Measurements from ENCODE around the gene PRDX5.

PRDX5 gene

DNA sequence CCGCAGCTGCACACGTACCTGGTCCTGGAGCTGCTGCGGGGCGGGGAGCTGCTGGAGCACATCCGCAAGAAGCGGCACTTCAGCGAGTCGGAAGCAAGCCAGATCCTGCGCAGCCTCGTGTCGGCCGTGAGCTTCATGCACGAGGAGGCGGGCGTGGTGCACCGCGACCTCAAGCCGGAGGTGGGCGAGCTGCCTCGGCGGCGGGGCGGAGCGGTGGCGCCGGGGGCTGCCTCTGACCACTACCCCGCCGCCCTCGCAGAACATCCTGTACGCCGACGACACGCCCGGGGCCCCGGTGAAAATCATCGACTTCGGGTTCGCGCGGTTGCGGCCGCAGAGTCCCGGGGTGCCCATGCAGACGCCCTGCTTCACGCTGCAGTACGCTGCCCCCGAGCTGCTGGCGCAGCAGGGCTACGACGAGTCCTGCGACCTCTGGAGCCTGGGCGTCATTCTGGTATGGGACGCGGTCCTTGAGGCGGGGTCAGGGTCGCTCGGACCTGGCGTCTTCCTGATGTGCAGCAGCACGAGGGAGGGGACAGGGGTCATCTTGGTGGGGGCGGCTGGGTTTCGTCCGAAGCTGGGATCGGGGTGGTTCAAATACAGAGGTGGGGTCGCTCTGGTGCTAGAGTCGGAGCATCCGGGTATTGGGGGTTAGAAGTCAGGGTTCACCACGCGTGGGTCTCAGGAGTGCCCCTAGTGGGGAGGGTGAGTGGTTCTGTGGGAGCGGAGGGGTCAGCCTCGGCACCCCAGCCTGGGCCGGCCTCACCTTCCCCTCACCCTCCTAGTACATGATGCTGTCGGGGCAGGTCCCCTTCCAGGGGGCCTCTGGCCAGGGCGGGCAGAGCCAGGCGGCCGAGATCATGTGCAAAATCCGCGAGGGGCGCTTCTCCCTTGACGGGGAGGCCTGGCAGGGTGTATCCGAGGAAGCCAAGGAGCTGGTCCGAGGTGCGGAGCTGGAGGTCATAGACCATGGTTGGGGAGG is 51.8 kb downstream of the PRDX5 start:
- WGBS (ENCODE audit: insufficient coverage), result 96% methylated on average over 67 of the region's 82 CpGs
- Histone ChIP-seq H3K4me3 (ENCODE audit: control insufficient read depth in 1 of 7, extremely low read depth in 1 of 7, insufficient read depth in 4 of 7, low read depth in 2 of 7, low read length in 6 of 7) (no peak overlapping the region), H3K27me3 (replicated peaks in 2 of 5; ENCODE audit: control insufficient read depth in 4 of 5, insufficient read depth in 5 of 5, low read length in 4 of 5) (no peaks in the 10 kb centered on the region), H3K36me3 (ENCODE audit: control insufficient read depth in 4 of 4, insufficient read depth in 4 of 4, low read length in 3 of 4) (peaks cover 11 to 58% (median 41%) of the 10 kb centered on the region in 4 experiments), H3K27ac (ENCODE audit: insufficient read depth in 1 of 2, low read depth in 1 of 2, low read length in 2 of 2, poor library complexity in 1 of 2, severe bottlenecking in 2 of 2) (no peak overlapping the region), H3K4me1 (ENCODE audit: control extremely low read depth in 1 of 4, control insufficient read depth in 4 of 4, insufficient read depth in 4 of 4, low read length in 3 of 4) (peaks cover 0 to 19% (median 7%) of the 10 kb centered on the region in 4 experiments), H3K9me3 (ENCODE audit: control extremely low read depth in 1 of 5, control insufficient read depth in 4 of 5, insufficient read depth in 2 of 5, low read depth in 1 of 5, low read length in 4 of 5) (no peaks in the 10 kb centered on the region)
- CTCF ChIA-PET, result interaction anchor here (1.1 to 1.4 kb wide), 3 partner anchors 15 to 78 kb away, joined by 3 read pairs; no protein-coding TSS in a partner anchor
- no peak for DNase-seq
- POLR2A ChIA-PET, result no interaction called here

DNA sequence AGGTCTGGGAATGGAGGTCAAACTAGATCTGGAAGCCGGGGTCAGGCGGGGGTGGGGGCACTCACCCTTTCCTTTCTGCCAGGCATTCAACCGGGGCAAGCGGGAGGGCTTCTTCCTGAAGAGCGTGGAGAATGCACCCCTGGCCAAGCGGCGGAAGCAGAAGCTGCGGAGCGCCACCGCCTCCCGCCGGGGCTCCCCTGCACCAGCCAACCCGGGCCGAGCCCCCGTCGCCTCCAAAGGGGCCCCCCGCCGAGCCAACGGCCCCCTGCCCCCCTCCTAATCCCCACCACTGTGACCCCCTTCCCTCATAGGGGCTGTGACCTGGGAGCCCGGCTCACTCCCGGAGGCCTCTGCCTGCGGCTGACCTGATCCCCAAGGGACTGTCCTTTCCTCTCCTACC is 53.3 kb downstream of the PRDX5 start:
- Histone ChIP-seq H3K27me3 (replicated peaks in 2 of 5; ENCODE audit: control insufficient read depth in 4 of 5, insufficient read depth in 5 of 5, low read length in 4 of 5) (no peaks in the 10 kb centered on the region), H3K4me1 (ENCODE audit: control extremely low read depth in 1 of 4, control insufficient read depth in 4 of 4, insufficient read depth in 4 of 4, low read length in 3 of 4) (peaks cover 0 to 12% (median 7%) of the 10 kb centered on the region in 4 experiments), H3K4me3 (ENCODE audit: control insufficient read depth in 1 of 7, extremely low read depth in 1 of 7, insufficient read depth in 4 of 7, low read depth in 2 of 7, low read length in 6 of 7) (no peak overlapping the region), H3K36me3 (ENCODE audit: control insufficient read depth in 4 of 4, insufficient read depth in 4 of 4, low read length in 3 of 4) (peaks cover 4 to 46% (median 33%) of the 10 kb centered on the region in 4 experiments), H3K9me3 (ENCODE audit: control extremely low read depth in 1 of 5, control insufficient read depth in 4 of 5, insufficient read depth in 2 of 5, low read depth in 1 of 5, low read length in 4 of 5) (no peaks in the 10 kb centered on the region), H3K27ac (ENCODE audit: insufficient read depth in 1 of 2, low read depth in 1 of 2, low read length in 2 of 2, poor library complexity in 1 of 2, severe bottlenecking in 2 of 2) (no peak overlapping the region)
- DNase-seq, result no peak
- WGBS (ENCODE audit: insufficient coverage), result 72% methylated on average over 10 of the region's 22 CpGs
- ChIA-PET POLR2A (no interaction called here), CTCF (interaction anchor here (1.5 kb wide), 1 partner anchor 10 kb away, joined by 5 read pairs; no protein-coding TSS in a partner anchor)
